ENCODE data around the gene LRRC45.

DNA sequence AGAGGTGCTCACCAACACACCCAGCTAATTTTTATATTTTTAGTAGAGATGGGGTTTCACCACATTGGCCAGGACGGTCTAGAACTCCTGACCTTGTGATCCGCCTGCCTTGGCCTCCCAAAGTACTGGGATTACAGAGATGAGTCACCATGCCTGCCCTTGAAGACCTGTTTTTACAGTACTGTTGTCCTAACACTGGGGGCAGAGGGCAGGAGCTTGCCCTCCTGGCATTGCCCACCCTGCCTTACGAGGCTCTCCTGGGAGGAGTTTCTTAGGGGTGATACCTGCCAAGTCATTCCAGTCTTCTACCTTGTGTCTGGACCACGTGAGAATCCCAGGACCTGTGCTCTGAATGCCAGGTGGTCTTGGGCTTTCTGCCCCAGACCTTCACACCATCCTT, 43.0 kb upstream of the LRRC45 start:
- TF ChIP-seq, protein P1, sequence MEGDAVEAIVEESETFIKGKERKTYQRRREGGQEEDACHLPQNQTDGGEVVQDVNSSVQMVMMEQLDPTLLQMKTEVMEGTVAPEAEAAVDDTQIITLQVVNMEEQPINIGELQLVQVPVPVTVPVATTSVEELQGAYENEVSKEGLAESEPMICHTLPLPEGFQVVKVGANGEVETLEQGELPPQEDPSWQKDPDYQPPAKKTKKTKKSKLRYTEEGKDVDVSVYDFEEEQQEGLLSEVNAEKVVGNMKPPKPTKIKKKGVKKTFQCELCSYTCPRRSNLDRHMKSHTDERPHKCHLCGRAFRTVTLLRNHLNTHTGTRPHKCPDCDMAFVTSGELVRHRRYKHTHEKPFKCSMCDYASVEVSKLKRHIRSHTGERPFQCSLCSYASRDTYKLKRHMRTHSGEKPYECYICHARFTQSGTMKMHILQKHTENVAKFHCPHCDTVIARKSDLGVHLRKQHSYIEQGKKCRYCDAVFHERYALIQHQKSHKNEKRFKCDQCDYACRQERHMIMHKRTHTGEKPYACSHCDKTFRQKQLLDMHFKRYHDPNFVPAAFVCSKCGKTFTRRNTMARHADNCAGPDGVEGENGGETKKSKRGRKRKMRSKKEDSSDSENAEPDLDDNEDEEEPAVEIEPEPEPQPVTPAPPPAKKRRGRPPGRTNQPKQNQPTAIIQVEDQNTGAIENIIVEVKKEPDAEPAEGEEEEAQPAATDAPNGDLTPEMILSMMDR (conservative IDR thresholded peaks at IDR 0.05), result no peak
- TF ChIP-seq ZFX (IDR thresholded peaks at IDR 0.05), result no peak
